ENCODE data around the gene OSBPL8.
"Not testable (repeated sequence)": the region's sequence is repeated elsewhere in the genome, so short reads cannot be mapped to it uniquely, and the experiment has no call there.

Gene OSBPL8

GRCh38 chr12:76346236-76346635 is 213.3 kb downstream of the OSBPL8 start:
- DNase-seq, result no peak

GRCh38 chr12:76345569-76345968 is 214.0 kb downstream of the OSBPL8 start:
- no peak for DNase-seq

GRCh38 chr12:76341436-76342030 is 218.0 kb downstream of the OSBPL8 start:
- DNase-seq, result no peak

GRCh38 chr12:76340680-76341435 is 218.7 kb downstream of the OSBPL8 start:
- no peak for DNase-seq

GRCh38 chr12:76337583-76337982 is 222.0 kb downstream of the OSBPL8 start:
- no peak for DNase-seq

- DNase-seq, result no peak
These were observed 227.0 kb downstream of the OSBPL8 start for GRCh38 chr12:76332606-76333005.

- no peak for DNase-seq
These were observed 230.0 kb downstream of the OSBPL8 start for GRCh38 chr12:76329606-76330005.

- DNase-seq, result no peak
These were observed 230.4 kb downstream of the OSBPL8 start for GRCh38 chr12:76329159-76329558.

GRCh38 chr12:76319595-76320319 is 239.8 kb downstream of the OSBPL8 start:
- not testable (repeated sequence) for DNase-seq

GRCh38 chr12:76318773-76319594 is 240.6 kb downstream of the OSBPL8 start:
- no peak for DNase-seq

GRCh38 chr12:76317976-76318375 is 241.6 kb downstream of the OSBPL8 start:
- DNase-seq, result no peak

- no peak for DNase-seq
These were observed 243.1 kb downstream of the OSBPL8 start for GRCh38 chr12:76316468-76316867.

- DNase-seq, result no peak
These were observed 246.3 kb downstream of the OSBPL8 start for GRCh38 chr12:76313299-76313698.

- DNase-seq, result no peak
These were observed 247.3 kb downstream of the OSBPL8 start for GRCh38 chr12:76312315-76312714.

GRCh38 chr12:76311796-76312195 is 247.8 kb downstream of the OSBPL8 start:
- no peak for DNase-seq

- DNase-seq, result no peak
These were observed 249.5 kb downstream of the OSBPL8 start for GRCh38 chr12:76310110-76310509.

- DNase-seq, result no peak
These were observed 250.7 kb downstream of the OSBPL8 start for GRCh38 chr12:76308866-76309265.

- no peak for DNase-seq
These were observed 252.5 kb downstream of the OSBPL8 start for GRCh38 chr12:76307083-76307482.

GRCh38 chr12:76303989-76304460 is 255.5 kb downstream of the OSBPL8 start:
- DNase-seq, result no peak

- DNase-seq, result no peak
These were observed 256.2 kb downstream of the OSBPL8 start for GRCh38 chr12:76303365-76303764.
